Measurements from ENCODE around the gene DDX5. TPM values are rescaled to one million over a fixed set of nuclear protein-coding genes. Genes with fewer than 3 reads are reported as not detected.
A peak's percentile ranks its signal among the peaks of the same experiment; 100 is the strongest.

DDX5 gene
- total RNA-seq: 386 TPM
- polyA plus RNA-seq: 704 TPM

DNA sequence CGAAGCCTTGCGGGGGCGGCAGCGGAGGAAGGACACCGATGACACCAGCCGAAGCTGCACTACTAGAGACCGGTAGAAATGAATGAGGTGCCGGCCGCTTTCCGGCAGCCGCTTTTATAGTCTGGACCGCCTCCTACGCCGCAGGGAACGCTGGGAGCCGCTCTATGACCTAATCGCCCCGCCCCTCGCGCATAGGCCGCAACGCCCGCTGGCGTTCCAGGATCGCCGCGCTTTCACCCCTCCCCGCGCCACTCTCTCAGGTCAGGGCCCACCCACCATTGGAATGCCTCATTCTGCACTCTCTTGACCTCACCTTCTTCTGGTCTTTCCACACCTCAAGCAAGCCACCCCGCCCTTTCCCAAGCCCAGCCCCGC lies at the start of gene DDX5:
Gene DDX5, minus strand, starts transcription at position 89 of the 375 bp plus-strand sequence. CDS start 170 bp downstream, outside the sequence.
- Histone ChIP-seq H3K4me3 (ENCODE audit: low read depth, low read length) (peak within 1 kb of the TSS; percentile 91), H3K36me3 (ENCODE audit: insufficient read depth) (peaks cover 4% of the 10 kb centered on the region), H3K27ac (ENCODE audit: low read depth) (peak within 1 kb of the TSS; percentile 99), H3K4me1 (ENCODE audit: insufficient read depth) (no peaks in the 10 kb centered on the region)
- DNase-seq (ENCODE audit: extremely low spot score): peak; percentile 93
- WGBS: under 1% methylated on average over 31 of the region's 31 CpGs

DNA sequence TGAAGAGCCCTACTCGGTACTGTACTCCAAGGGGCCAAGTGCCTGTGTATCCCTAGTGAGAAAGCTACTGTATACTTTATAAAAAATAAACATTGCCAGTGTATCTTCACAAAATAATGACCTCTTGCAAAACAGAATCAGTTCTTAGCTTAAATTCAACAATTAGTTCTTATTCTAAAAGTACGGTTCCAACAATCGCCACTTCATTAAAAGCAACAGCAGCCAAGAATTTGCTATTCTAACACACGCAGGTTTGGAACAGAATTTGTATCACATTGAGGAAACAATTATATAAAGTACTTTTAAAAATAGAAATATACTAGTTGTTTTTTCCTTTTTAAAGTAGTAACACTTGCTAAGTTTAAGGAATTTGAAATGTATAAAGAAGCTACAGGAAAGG lies 49.2 kb upstream of the DDX5 start:
- H3K4me3 ChIP-seq (ENCODE audit: low read depth, low read length): no peak overlapping the region
- WGBS: 85% methylated on average over 4 of the region's 4 CpGs
- H3K4me1 ChIP-seq (ENCODE audit: insufficient read depth): no peaks in the 10 kb centered on the region
- no peak overlapping the region for H3K27ac ChIP-seq (ENCODE audit: low read depth)
- H3K36me3 ChIP-seq (ENCODE audit: insufficient read depth): peaks cover 3% of the 10 kb centered on the region
- DNase-seq (ENCODE audit: extremely low spot score): no peak

DNA sequence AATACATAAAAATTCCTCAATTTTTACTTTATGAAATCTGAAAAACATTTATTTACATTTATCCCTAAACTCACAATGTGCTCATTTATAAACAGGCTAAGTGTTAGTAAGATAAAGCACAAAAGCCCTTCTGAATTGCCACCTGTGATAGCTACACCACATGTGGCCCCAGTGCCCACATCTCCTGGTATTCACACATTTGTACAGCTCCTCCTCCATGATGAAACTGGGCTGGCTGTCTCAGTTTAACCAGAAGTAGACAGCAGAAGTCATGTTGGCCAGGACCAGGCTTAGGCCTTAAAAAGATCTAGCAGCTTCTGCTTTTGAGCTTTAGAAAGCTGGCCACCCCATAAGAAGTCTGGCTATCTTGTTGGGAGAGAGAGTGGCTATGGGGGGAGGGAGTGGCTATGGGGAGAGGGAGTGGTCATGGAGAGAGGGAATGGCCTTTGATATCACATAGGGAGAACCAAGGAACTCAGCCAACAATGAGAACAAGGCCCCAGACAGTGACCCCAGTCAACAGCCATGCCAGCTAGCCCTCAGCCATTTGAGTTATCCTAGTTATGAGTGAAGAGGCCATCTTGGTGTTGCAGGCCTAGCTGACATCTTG lies 48.0 kb upstream of the DDX5 start:
- Histone ChIP-seq H3K36me3 (ENCODE audit: insufficient read depth) (peaks cover 3% of the 10 kb centered on the region), H3K27ac (ENCODE audit: low read depth) (no peak overlapping the region)

DNA sequence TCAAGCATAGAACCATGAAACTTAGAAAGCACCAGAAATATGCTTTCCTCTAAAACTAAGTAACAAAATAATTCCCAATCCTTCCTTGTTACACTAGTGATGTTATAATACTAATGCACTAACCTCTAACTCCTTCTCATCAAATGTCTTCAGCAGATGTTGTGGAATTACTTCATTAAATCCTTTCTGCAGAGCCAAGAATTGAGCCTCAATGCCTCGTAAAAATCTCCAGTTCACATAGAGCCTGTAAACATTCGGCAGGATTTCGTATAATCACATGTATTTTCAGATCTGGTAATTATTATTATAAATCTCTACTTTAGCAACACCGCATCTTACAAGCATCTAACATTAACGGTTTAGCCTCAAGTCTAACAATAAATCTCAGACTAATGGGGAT lies 45.4 kb upstream of the DDX5 start:
- peaks cover 9% of the 10 kb centered on the region for H3K36me3 ChIP-seq (ENCODE audit: insufficient read depth)
- H3K4me1 ChIP-seq (ENCODE audit: insufficient read depth): no peaks in the 10 kb centered on the region
- DNase-seq (ENCODE audit: extremely low spot score): no peak
- 40% methylated on average over 5 of the region's 5 CpGs for WGBS
- H3K27ac ChIP-seq (ENCODE audit: low read depth): no peak overlapping the region
- H3K4me3 ChIP-seq (ENCODE audit: low read depth, low read length): no peak overlapping the region

More for the DNA sequence above, 48.0 kb upstream of the DDX5 start:
- no peak for DNase-seq (ENCODE audit: extremely low spot score)
- Histone ChIP-seq H3K4me1 (ENCODE audit: insufficient read depth) (no peaks in the 10 kb centered on the region), H3K4me3 (ENCODE audit: low read depth, low read length) (no peak overlapping the region)

DNA sequence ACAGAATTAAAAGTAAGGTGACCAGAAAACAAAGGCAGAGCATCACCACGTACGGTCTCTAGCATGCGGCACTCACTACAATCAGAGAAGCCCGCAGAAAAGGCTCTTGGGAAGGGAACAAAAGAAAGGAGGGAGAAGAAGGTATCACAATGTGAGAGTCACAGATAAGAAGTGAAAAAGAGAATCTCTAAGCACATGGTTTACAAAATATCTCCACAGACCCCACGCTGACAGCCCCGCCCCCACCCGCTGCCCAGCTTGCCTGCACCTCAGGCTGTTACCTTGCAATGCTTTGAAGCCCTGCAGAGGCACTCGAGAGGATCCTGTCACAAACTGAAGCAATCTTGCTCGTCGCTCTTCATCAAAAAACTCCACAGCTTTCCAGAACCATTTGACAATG lies 41.2 kb upstream of the DDX5 start:
- Histone ChIP-seq H3K27ac (ENCODE audit: low read depth) (no peak overlapping the region), H3K4me3 (ENCODE audit: low read depth, low read length) (no peak overlapping the region), H3K4me1 (ENCODE audit: insufficient read depth) (no peaks in the 10 kb centered on the region), H3K36me3 (ENCODE audit: insufficient read depth) (peaks cover 9% of the 10 kb centered on the region)
- 80% methylated on average over 10 of the region's 10 CpGs for WGBS
- no peak for DNase-seq (ENCODE audit: extremely low spot score)

DNA sequence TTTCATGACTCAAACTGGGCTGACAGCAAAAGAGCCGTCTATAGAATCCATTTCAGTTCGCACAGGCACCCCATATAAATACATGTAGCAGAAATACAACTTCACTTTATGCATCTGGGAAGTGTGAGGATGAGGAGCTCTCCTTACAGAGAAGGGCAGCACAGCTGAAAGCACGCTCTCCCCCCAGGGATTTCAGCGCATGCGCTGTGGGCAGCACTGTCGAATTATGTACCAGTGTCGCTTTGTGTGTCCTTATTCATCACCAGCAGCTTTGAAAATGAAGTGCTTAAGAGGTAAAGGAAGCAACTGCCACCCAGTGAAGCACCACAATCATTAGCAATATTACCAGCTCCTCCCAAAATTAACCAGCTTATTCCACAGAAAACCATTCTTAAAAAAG lies 40.6 kb upstream of the DDX5 start:
- DNase-seq (ENCODE audit: extremely low spot score): no peak
- H3K4me1 ChIP-seq (ENCODE audit: insufficient read depth): no peaks in the 10 kb centered on the region
- peaks cover 9% of the 10 kb centered on the region for H3K36me3 ChIP-seq (ENCODE audit: insufficient read depth)
- no peak overlapping the region for H3K27ac ChIP-seq (ENCODE audit: low read depth)
- 89% methylated on average over 7 of the region's 7 CpGs for whole genome bisulfite sequencing
- H3K4me3 ChIP-seq (ENCODE audit: low read depth, low read length): no peak overlapping the region

DNA sequence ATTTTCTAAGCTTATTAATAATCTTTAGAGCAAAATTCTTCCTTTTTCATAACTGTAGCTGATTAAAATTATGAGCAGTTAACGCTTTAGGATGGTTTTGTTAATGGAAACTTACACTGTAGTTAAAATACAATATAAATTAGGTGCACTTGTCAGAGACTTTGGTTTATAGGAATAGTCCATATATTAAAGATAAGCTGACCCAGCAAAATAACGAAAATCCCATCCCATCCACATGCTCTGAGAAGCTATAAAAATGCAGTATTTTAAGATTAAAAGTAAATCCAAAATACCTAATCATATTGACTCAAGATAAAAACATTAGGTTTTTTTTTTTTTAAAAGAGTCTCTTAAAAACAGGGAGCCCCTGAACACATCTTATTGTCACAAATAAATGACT lies 38.7 kb upstream of the DDX5 start:
- Histone ChIP-seq H3K27ac (ENCODE audit: low read depth) (no peak overlapping the region), H3K36me3 (ENCODE audit: insufficient read depth) (peaks cover 9% of the 10 kb centered on the region), H3K4me3 (ENCODE audit: low read depth, low read length) (no peak overlapping the region), H3K4me1 (ENCODE audit: insufficient read depth) (no peaks in the 10 kb centered on the region)
- WGBS: 92% methylated on average over 2 of the region's 2 CpGs
- no peak for DNase-seq (ENCODE audit: extremely low spot score)

DNA sequence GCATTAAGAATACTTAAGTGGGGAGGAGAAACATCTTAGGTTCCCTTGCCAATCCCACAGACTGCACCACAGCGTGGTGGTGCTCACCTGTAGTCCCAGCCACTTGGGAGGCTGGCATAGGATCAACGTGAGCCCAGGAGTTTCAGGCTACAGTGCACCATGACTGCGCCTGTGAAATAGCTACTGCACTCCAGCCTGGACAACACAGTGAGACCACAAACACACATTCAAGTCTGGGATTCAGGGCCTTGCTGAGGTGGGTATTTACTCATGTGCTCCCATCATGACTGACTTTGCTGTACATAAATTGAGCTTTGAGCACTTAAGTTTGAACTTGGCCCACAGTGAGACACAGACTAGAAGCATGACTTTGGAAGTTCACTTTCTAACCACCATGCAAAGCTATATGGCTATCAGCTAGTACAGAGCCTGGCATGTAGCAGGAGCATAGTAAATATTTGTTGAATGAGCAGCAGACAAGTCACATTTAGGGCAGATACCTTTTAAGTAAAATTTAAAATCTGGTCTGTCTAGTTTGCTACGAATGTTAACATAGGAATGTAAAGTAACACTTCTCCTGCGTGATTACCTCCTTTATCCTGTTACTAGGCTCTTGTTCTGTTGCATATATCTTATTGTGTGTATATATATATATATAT lies 34.2 kb upstream of the DDX5 start:
- Histone ChIP-seq H3K36me3 (ENCODE audit: insufficient read depth) (peaks cover 4% of the 10 kb centered on the region), H3K4me3 (ENCODE audit: low read depth, low read length) (no peak overlapping the region), H3K4me1 (ENCODE audit: insufficient read depth) (no peaks in the 10 kb centered on the region), H3K27ac (ENCODE audit: low read depth) (no peak overlapping the region)
- 92% methylated on average over 5 of the region's 5 CpGs for WGBS
- DNase-seq (ENCODE audit: extremely low spot score): no peak

DNA sequence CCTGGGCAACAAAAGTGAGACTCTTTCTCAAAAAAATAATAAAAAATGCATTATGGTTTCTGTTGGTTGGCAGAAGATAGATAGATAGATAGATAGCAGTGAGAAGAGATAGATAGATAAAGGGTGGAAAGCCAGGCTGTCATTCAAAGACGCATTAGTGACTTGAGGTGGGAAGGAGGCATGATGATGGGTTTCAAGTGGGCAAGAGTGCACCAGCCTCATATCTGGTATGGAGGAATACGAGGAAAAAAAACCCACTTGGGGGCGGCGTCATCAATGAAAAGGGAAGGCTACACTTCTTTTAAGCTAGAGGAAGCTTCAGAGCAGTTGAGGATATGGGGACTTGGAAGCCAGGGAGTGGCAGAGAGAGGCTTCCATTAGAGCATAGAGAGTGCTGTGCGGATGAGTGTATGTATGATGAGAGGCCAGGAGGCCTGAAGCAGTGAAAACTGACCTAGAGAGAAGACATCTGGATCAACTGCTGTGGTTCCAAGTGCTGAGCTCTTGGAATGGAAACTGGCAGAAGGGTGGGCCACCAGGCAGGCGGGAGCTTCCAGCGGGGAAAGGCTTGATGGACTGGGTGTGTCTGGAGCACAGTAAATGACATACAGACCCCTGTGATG lies 32.5 kb upstream of the DDX5 start:
- no peaks in the 10 kb centered on the region for H3K4me1 ChIP-seq (ENCODE audit: insufficient read depth)
- 74% methylated on average over 7 of the region's 7 CpGs for WGBS
- no peak overlapping the region for H3K27ac ChIP-seq (ENCODE audit: low read depth)
- no peak overlapping the region for H3K4me3 ChIP-seq (ENCODE audit: low read depth, low read length)
- no peak for DNase-seq (ENCODE audit: extremely low spot score)
- peaks cover 4% of the 10 kb centered on the region for H3K36me3 ChIP-seq (ENCODE audit: insufficient read depth)

DNA sequence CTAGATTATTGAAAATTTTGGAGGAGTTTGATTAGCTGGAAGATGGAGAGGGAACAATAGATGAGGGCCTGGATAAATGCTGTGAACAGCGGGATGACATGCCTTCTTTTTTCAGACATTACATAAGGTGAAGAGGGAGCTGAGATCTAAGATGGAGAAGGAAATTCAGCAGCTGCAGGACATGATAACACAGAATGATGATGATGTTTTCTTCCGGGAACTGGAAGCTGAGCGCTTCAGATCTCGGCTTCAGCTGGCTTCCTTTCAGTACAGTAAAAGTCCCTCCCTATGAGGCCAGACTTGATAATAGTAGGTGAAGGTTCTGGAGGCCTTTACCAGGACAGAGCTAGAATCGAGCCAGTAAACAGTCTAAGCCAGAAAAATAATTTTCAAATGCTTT lies 31.4 kb upstream of the DDX5 start:
- peaks cover 3% of the 10 kb centered on the region for H3K36me3 ChIP-seq (ENCODE audit: insufficient read depth)
- 76% methylated on average over 5 of the region's 5 CpGs for WGBS
- H3K4me3 ChIP-seq (ENCODE audit: low read depth, low read length): no peak overlapping the region

DNA sequence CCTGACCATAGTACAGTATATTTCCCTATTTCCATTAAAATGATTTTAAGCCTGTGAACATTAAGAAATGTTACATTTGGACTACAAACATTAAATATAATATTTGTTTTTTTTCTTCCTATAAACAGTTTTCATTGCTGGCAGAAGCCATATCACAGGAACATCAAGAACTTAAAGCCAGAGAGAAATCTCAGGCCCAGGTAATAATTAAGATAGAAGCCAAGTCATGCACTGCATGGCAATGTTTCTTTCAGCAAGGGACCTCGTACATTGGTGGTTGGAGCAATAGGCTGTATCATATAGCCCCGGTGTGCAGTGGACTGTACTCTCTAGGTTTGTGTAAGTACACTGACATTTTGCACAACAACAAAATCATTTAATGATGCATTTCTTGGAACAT lies 30.8 kb upstream of the DDX5 start:
- WGBS: 85% methylated on average over 2 of the region's 2 CpGs
- Histone ChIP-seq H3K4me3 (ENCODE audit: low read depth, low read length) (no peak overlapping the region), H3K27ac (ENCODE audit: low read depth) (no peak overlapping the region), H3K4me1 (ENCODE audit: insufficient read depth) (no peaks in the 10 kb centered on the region), H3K36me3 (ENCODE audit: insufficient read depth) (peaks cover 2% of the 10 kb centered on the region)
- no peak for DNase-seq (ENCODE audit: extremely low spot score)

More for the DNA sequence above, 31.4 kb upstream of the DDX5 start:
- DNase-seq (ENCODE audit: extremely low spot score): no peak
- Histone ChIP-seq H3K27ac (ENCODE audit: low read depth) (no peak overlapping the region), H3K4me1 (ENCODE audit: insufficient read depth) (no peaks in the 10 kb centered on the region)

DNA sequence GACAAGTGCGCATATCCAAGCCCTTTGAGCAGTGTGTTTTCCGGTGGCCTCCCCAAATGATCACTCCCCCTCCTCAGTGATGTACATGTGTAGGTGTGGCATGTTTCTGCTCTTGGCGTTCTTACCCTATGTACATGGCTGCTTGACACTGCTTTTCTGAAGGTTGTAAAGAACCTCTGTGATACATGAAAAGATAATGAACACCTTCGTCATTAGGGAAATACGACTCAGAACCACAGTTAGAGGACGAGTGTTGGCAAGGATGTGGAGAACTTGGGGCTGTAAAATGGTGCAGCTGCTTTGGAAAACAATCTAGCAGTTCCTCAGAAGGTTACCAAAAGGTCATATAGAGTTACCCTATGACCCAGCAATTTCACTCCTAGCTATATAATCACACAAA lies 29.3 kb upstream of the DDX5 start:
- Histone ChIP-seq H3K27ac (ENCODE audit: low read depth) (no peak overlapping the region), H3K4me3 (ENCODE audit: low read depth, low read length) (no peak overlapping the region), H3K36me3 (ENCODE audit: insufficient read depth) (peaks cover 2% of the 10 kb centered on the region), H3K4me1 (ENCODE audit: insufficient read depth) (no peaks in the 10 kb centered on the region)
- DNase-seq (ENCODE audit: extremely low spot score): no peak
- WGBS: 69% methylated on average over 6 of the region's 6 CpGs

DNA sequence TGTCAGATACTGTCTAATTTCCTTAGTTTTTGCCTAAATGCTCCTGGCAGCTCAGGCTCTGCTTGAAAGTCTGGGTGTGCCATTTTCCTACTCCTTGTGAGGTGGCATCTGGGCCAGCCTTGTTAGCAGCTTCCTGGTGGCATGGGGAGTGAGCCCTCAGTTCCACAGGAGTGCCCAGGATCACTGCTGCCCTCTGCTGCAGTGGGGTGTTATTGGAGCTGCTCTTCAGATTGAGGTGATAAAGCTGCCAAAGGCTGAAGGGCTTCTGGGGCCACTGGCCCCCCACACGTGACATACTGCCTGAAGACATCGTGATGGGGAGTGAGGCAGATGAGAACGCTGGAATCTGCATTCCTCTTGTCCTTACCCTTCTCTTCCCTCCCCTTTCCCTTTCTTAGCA lies 28.1 kb upstream of the DDX5 start:
- Histone ChIP-seq H3K4me1 (ENCODE audit: insufficient read depth) (no peaks in the 10 kb centered on the region), H3K27ac (ENCODE audit: low read depth) (no peak overlapping the region), H3K4me3 (ENCODE audit: low read depth, low read length) (no peak overlapping the region), H3K36me3 (ENCODE audit: insufficient read depth) (peaks cover 4% of the 10 kb centered on the region)
- WGBS: 81% methylated on average over 3 of the region's 3 CpGs
- DNase-seq (ENCODE audit: extremely low spot score): no peak

DNA sequence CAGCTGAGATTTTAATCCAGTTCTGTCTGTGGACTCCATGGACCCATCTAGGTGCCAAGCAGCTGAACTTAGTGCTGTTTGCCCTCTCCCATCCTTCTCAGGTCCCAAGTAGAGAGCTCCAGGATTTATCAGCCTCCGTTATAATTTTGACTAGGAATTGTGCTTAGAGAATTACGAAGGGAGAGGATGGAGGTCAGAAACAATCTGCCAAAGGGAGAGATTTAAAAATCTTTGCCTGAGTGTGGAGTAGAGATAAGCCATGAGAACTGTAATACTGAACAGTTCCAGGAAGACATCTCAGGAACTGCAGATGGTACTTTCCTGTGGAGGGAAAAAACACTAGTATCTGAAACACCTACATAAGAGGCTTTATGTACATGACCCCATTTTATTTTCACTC lies 27.7 kb upstream of the DDX5 start:
- Histone ChIP-seq H3K4me3 (ENCODE audit: low read depth, low read length) (no peak overlapping the region), H3K27ac (ENCODE audit: low read depth) (no peak overlapping the region), H3K36me3 (ENCODE audit: insufficient read depth) (peaks cover 3% of the 10 kb centered on the region), H3K4me1 (ENCODE audit: insufficient read depth) (no peaks in the 10 kb centered on the region)
- no peak for DNase-seq (ENCODE audit: extremely low spot score)
- WGBS: 86% methylated on average over 2 of the region's 2 CpGs
